Ishikawa (cell line): Measurements from ENCODE around the gene LBHD1.

Source experiments
- CEBPB ChIP-seq: IDR thresholded peaks from 2 replicates; pipeline ENCODE4 v1.6.1; 2012
- CREB1 ChIP-seq: IDR thresholded peaks from 2 replicates; pipeline ENCODE4 v1.6.1; 2012; ENCODE audit warnings: low read depth
- EGR1 ChIP-seq: IDR thresholded peaks from 2 replicates; pipeline ENCODE4 v1.6.1; 2012
- EP300 ChIP-seq: IDR thresholded peaks from 2 replicates; pipeline ENCODE4 v1.6.1; 2012; ENCODE audit warnings: borderline replicate concordance
- FOXM1 ChIP-seq: IDR thresholded peaks from 2 replicates; pipeline ENCODE4 v1.6.1; 2012; ENCODE audit warnings: low read depth, borderline replicate concordance
- NFIC ChIP-seq: IDR thresholded peaks from 2 replicates; pipeline ENCODE4 v1.6.1; 2012
- RAD21 ChIP-seq: IDR thresholded peaks from 2 replicates; pipeline ENCODE4 v1.6.1; 2012; ENCODE audit warnings: low read depth
- TAF1 ChIP-seq: IDR thresholded peaks from 2 replicates; pipeline ENCODE4 v1.6.1; 2012; ENCODE audit warnings: low read depth, mild to moderate bottlenecking
- TEAD4 ChIP-seq: IDR thresholded peaks from 2 replicates; pipeline ENCODE4 v1.6.1; 2012
- YY1 ChIP-seq: IDR thresholded peaks from 2 replicates; pipeline ENCODE4 v1.6.1; 2012; ENCODE audit warnings: low read depth
- ZBTB7A ChIP-seq: IDR thresholded peaks from 2 replicates; pipeline ENCODE4 v1.6.1; 2012; ENCODE audit warnings: low read depth
- TF ChIP-seq, protein P1 (sequence below): IDR thresholded peaks from 2 replicates; pipeline ENCODE4 v1.6.1; 2012
- TF ChIP-seq, protein P2 (sequence below): IDR thresholded peaks from 2 replicates; pipeline ENCODE4 v1.6.1; 2012; ENCODE audit warnings: low read depth, mild to moderate bottlenecking
- TF ChIP-seq, protein P3 (sequence below): IDR thresholded peaks from 2 replicates; pipeline ENCODE4 v1.6.1; 2012

The LBHD1 gene

DNA sequence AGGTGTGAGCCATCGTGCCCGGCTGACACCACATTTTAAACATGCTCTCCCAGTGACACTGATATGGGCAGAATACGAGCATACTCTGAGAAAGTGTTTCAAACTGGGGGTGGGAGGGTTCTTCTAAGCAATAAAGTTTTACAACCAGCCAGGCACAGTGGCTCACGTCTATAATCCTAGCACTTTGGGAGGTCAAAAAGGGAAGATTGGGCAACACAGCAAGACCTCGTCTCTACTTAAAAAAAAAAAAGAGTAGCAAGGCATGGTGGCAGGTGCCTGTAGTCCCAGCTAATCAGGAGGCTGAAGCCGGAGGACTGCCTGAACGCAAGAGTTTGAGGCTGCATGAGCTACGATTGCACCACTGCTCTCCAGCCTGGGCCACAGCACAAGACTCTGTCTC, 27.8 kb downstream of the LBHD1 start:
- TF ChIP-seq FOXM1 (no peak), TAF1 (no peak), YY1 (no peak), EGR1 (no peak), TEAD4 (no peak), CEBPB (no peak), EP300 (no peak), ZBTB7A (no peak), CREB1 (no peak), NFIC (no peak)
- TF ChIP-seq, protein P1, sequence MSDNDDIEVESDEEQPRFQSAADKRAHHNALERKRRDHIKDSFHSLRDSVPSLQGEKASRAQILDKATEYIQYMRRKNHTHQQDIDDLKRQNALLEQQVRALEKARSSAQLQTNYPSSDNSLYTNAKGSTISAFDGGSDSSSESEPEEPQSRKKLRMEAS: no peak
- TF ChIP-seq, protein P2, sequence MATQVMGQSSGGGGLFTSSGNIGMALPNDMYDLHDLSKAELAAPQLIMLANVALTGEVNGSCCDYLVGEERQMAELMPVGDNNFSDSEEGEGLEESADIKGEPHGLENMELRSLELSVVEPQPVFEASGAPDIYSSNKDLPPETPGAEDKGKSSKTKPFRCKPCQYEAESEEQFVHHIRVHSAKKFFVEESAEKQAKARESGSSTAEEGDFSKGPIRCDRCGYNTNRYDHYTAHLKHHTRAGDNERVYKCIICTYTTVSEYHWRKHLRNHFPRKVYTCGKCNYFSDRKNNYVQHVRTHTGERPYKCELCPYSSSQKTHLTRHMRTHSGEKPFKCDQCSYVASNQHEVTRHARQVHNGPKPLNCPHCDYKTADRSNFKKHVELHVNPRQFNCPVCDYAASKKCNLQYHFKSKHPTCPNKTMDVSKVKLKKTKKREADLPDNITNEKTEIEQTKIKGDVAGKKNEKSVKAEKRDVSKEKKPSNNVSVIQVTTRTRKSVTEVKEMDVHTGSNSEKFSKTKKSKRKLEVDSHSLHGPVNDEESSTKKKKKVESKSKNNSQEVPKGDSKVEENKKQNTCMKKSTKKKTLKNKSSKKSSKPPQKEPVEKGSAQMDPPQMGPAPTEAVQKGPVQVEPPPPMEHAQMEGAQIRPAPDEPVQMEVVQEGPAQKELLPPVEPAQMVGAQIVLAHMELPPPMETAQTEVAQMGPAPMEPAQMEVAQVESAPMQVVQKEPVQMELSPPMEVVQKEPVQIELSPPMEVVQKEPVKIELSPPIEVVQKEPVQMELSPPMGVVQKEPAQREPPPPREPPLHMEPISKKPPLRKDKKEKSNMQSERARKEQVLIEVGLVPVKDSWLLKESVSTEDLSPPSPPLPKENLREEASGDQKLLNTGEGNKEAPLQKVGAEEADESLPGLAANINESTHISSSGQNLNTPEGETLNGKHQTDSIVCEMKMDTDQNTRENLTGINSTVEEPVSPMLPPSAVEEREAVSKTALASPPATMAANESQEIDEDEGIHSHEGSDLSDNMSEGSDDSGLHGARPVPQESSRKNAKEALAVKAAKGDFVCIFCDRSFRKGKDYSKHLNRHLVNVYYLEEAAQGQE: no peak
- TF ChIP-seq, protein P3, sequence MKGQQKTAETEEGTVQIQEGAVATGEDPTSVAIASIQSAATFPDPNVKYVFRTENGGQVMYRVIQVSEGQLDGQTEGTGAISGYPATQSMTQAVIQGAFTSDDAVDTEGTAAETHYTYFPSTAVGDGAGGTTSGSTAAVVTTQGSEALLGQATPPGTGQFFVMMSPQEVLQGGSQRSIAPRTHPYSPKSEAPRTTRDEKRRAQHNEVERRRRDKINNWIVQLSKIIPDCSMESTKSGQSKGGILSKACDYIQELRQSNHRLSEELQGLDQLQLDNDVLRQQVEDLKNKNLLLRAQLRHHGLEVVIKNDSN: no peak

DNA sequence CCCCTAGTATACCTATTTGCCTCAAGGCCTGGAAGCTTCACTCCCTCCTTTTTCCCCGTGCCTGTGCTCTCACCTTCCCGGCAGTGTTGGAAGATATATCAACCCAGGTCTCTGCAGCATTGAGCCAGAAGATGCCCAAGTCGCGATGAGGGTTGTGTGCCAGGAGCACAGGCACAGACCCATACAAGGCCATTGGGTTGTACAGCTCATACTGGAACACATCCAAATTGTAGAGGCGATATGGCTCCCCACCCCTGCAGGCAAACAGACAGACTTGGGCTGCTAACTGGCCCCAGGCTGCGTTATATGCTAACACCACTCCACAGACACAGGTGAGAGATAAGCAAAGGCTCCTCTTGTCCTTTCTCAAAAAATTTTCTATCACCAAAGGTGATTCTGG, 39.6 kb downstream of the LBHD1 start:
- TF ChIP-seq ZBTB7A (no peak), TAF1 (no peak), RAD21 (no peak), YY1 (no peak), FOXM1 (no peak), NFIC (no peak), TEAD4 (no peak), CEBPB (no peak), CREB1 (no peak)
- TF ChIP-seq, protein P2: no peak

DNA sequence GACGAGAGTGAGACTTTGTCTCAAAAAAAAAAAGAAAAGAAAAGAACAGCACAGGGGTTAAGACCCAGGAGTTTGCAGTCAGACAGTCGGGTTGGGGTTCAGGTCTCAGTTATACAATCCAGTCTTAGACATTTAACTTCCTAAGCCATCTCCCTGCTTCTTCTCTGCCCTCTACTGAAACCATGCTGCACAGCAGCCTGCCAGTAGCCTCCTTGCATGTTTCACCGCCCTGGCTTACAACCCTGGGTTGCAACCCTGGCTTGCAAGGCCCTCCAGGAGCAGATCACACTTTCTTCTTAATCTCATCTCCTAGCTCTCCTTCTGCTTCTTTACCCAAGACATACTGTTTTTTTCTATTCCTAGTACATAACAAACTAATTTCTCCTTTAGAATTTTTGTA, 44.4 kb downstream of the LBHD1 start:
- TF ChIP-seq, protein P1: no peak
- TF ChIP-seq CREB1 (no peak), TEAD4 (no peak), FOXM1 (no peak), YY1 (no peak), NFIC (no peak), EP300 (no peak), ZBTB7A (no peak)
- TF ChIP-seq, protein P2: no peak
- TF ChIP-seq, protein P3: no peak

DNA sequence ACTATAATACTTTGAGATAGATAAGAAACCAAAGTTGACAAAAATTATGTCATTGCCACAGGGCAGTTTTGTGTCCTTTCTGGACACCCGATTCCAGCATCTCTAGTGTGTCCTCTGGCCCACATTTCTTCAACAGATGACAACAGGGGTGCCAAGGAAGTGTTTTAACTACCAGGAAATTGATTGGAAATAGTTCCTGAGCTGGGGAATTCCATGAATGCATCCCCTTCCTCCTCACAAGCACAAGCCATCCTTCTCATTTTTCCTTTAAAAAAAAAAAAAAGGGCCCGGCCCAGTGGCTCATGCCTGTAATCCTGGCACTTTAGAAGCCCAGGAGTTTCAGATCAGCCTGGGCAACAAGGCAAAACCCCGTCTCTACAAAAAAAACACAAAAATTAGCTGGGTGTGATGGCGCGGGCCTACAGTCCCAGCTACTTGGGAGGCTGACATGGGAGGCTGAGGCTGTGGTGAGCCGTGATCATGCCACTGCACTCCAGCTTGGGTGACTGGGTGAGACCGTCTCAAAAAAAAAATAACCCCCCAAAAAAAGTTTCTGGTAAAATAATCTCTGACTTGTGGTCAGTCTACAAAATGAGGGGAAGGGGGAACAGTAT, 49.5 kb downstream of the LBHD1 start:
- TF ChIP-seq RAD21 (no peak), ZBTB7A (no peak), EGR1 (no peak)
